HCT116 (cell line): ENCODE results near the gene PRKCZ. TPM values are rescaled to one million over a fixed set of nuclear protein-coding genes. Genes with fewer than 3 reads are reported as not detected.

ENCODE experiments used
- ATAC-seq: fragments of 200-7000 bp; cut with Tn5 transposase; 2 replicates; pipeline ENCODE4 v1.9.1; 2020; ENCODE audit warnings: mild to moderate bottlenecking, moderate library complexity
- BruUV-seq: library from RNA; stranded (reverse); fragments of 400-500 nt; replicated peaks from 2 replicates; lab custom pipeline; 2021; lab: Mats Ljungman, UMichigan
- CTCF ChIA-PET: fragments of 300-600 bp; sonication (Branson Sonifier 250); formaldehyde crosslinking; loops from one replicate; lab custom pipeline; 2021; ENCODE audit warnings: antibody characterized with exemption; lab: Charles Lee
- POLR2A ChIA-PET: fragments of 300-600, 350-600 bp; sonication (Branson Sonifier 250); formaldehyde crosslinking; loops from one replicate; lab custom pipeline; 2021; ENCODE audit warnings: antibody characterized with exemption; lab: Charles Lee
- RAD21 ChIA-PET, 2 experiments: fragments of 300-600 bp; sonication (Branson Sonifier 250); formaldehyde crosslinking; loops; one replicate each; lab custom pipeline; 2023; ENCODE audit warnings: low total read pairs in 2 of 2; ENCODE audit not compliant: uncharacterized antibody in 2 of 2, unreplicated experiment in 2 of 2, low non-redundant PET in 1 of 2; lab: Charles Lee
- DNase-seq: peaks from one replicate; pipeline ENCODE4 v3.0.0-alpha.2; 2010; ENCODE audit warnings: low read depth, low spot score
- H2AFZ ChIP-seq: fragments of 200-600 bp; shearing (Covaris generic), sonication (generic); 2 replicates; pipeline ENCODE4 v1.6.1; 2017; ENCODE audit warnings: low read depth, mixed run types, mixed read lengths, antibody characterized with exemption, low read length; ENCODE audit not compliant: poor library complexity, severe bottlenecking
- H3K27ac ChIP-seq: 2 replicates; pipeline ENCODE4 v1.5.1; 2012; ENCODE audit warnings: low read depth, low read length
- H3K27me3 ChIP-seq: fragments of 200-600 bp; sonication (generic); 2 replicates; pipeline ENCODE4 v1.6.1; 2016; ENCODE audit warnings: mixed run types, low read length, mixed read lengths; ENCODE audit not compliant: insufficient read depth
- H3K36me3 ChIP-seq, 2 experiments: fragments of 200-500 bp in 1 of 2; fragments of 200-600 bp in 1 of 2; sonication (Bioruptor generic) in 1 of 2; sonication (generic) in 1 of 2; 2 replicates each; pipeline versions ENCODE4 v1.5.1 to v1.6.1; 2014 to 2016; ENCODE audit warnings: low read length in 2 of 2, inconsistent platforms in 1 of 2, mixed read lengths in 1 of 2, mixed run types in 1 of 2; ENCODE audit not compliant: insufficient read depth in 2 of 2, control insufficient read depth in 1 of 2
- H3K4me1 ChIP-seq, 2 experiments: fragments of 200-600 bp in 1 of 2; sonication (generic) in 1 of 2; 2 replicates each; pipeline versions ENCODE4 v1.5.1 to v1.6.1; 2012 to 2017; ENCODE audit warnings: low read length in 2 of 2, inconsistent platforms in 1 of 2, mild to moderate bottlenecking in 1 of 2, mixed read lengths in 1 of 2, mixed run types in 1 of 2, moderate library complexity in 1 of 2; ENCODE audit not compliant: insufficient read depth in 2 of 2, control insufficient read depth in 1 of 2
- H3K4me2 ChIP-seq: fragments of 200-600 bp; sonication (generic); 2 replicates; pipeline ENCODE4 v1.6.1; 2017; ENCODE audit warnings: mixed run types, low read length, mixed read lengths
- H3K4me3 ChIP-seq, 2 experiments: fragments of 200-600 bp in 1 of 2; sonication (generic) in 1 of 2; replicated peaks in 1 of 2; 2 replicates each; pipeline ENCODE4 v1.5.1; 2011 to 2016; ENCODE audit warnings: low read length in 2 of 2, control low read depth in 1 of 2, low read depth in 1 of 2, mild to moderate bottlenecking in 1 of 2, mixed read lengths in 1 of 2, mixed run types in 1 of 2
- H3K79me2 ChIP-seq: fragments of 200-600 bp; sonication (generic); 2 replicates; pipeline ENCODE4 v1.6.1; 2017; ENCODE audit warnings: mild to moderate bottlenecking, mixed run types, low read length, moderate library complexity, mixed read lengths; ENCODE audit not compliant: insufficient read depth
- H3K9ac ChIP-seq: fragments of 200-600 bp; sonication (generic); 2 replicates; pipeline ENCODE4 v1.6.1; 2016; ENCODE audit warnings: low read length, mixed read lengths
- H3K9me2 ChIP-seq: fragments of 200-600 bp; sonication (generic), shearing (Covaris generic); 2 replicates; pipeline ENCODE4 v1.6.1; 2017; ENCODE audit warnings: mixed run types, mild to moderate bottlenecking, moderate library complexity; ENCODE audit not compliant: insufficient read depth
- H3K9me3 ChIP-seq, 2 experiments: fragments of 200-500 bp in 1 of 2; fragments of 200-600 bp in 1 of 2; sonication (Bioruptor generic) in 1 of 2; sonication (generic) in 1 of 2; 2 replicates each; pipeline ENCODE4 v1.6.1; 2014 to 2017; ENCODE audit warnings: low read length in 2 of 2, mixed read lengths in 2 of 2, inconsistent platforms in 1 of 2, low read depth in 1 of 2, mild to moderate bottlenecking in 1 of 2, mixed run types in 1 of 2, moderate library complexity in 1 of 2; ENCODE audit not compliant: control insufficient read depth in 1 of 2, insufficient read depth in 1 of 2
- H4K20me1 ChIP-seq: fragments of 200-600 bp; sonication (generic), shearing (Covaris generic); 2 replicates; pipeline ENCODE4 v1.6.1; 2017; ENCODE audit warnings: mixed run types, mild to moderate bottlenecking, moderate library complexity; ENCODE audit not compliant: insufficient read depth
- CBX3 ChIP-seq: IDR thresholded peaks from 2 replicates; pipeline ENCODE4 v1.6.1; 2012; ENCODE audit warnings: low read depth
- JUND ChIP-seq: IDR thresholded peaks from 2 replicates; pipeline ENCODE4 v1.6.1; 2012
- POLR2AphosphoS5 ChIP-seq: IDR thresholded peaks from 2 replicates; pipeline ENCODE4 v1.6.1; 2011; ENCODE audit warnings: mild to moderate bottlenecking, low read depth, low read length, moderate library complexity
- REST ChIP-seq: IDR thresholded peaks from 2 replicates; pipeline ENCODE4 v1.6.1; 2012; ENCODE audit warnings: low read depth
- SIN3A ChIP-seq: IDR thresholded peaks from 2 replicates; pipeline ENCODE4 v1.6.1; 2012; ENCODE audit warnings: low read depth
- SP1 ChIP-seq: IDR thresholded peaks from 2 replicates; pipeline ENCODE4 v1.6.1; 2012; ENCODE audit warnings: low read depth
- TCF7L2 ChIP-seq: IDR thresholded peaks from 2 replicates; pipeline ENCODE4 v1.7.0; 2011; ENCODE audit warnings: borderline replicate concordance, inconsistent platforms; ENCODE audit not compliant: insufficient read depth, insufficient read length; ENCODE audit errors: extremely low read depth
- intact Hi-C: fragments of 100-400 bp; cut with micrococcal nuclease; formaldehyde crosslinking; loops from 2 replicates; pipeline ENCODE4 v1.10.0; 2022
- total RNA-seq: library from RNA; stranded (reverse); gene quantifications from one replicate; pipeline ENCODE4 v1.2.1, GENCODE V29; 2021; ENCODE audit not compliant: unreplicated experiment
- TF ChIP-seq, protein P1 (sequence below): IDR thresholded peaks from 2 replicates; pipeline ENCODE4 v1.6.1; 2012

The PRKCZ gene
- total RNA-seq, 1 experiment from 2014 or later = 46.8 TPM

GRCh38 chr1:2184531-2184930 is 134.3 kb downstream of the PRKCZ start:
- peaks cover 3 to 5% of the 10 kb centered on the region in 2 experiments; a peak in 1 of 4 replicates for H3K36me3 ChIP-seq
- no TSS peak for BruUV-seq
- H3K9ac ChIP-seq = no peak overlapping the region
- H3K9me2 ChIP-seq = no peaks in the 10 kb centered on the region
- no peaks in the 10 kb centered on the region for H3K9me3 ChIP-seq
- no peak for ATAC-seq
- H4K20me1 ChIP-seq = no peaks in the 10 kb centered on the region
- no peak overlapping the region for H2AFZ ChIP-seq
- DNase-seq = no peak
- TF ChIP-seq SIN3A (no peak), REST (no peak), POLR2AphosphoS5 (no peak), CBX3 (no peak), JUND (no peak), TCF7L2 (no peak), SP1 (no peak)
- TF ChIP-seq, protein P1, sequence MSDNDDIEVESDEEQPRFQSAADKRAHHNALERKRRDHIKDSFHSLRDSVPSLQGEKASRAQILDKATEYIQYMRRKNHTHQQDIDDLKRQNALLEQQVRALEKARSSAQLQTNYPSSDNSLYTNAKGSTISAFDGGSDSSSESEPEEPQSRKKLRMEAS = no peak
- CTCF ChIA-PET = no interaction called here
- peaks cover 5 to 12% of the 10 kb centered on the region in 2 experiments for H3K4me1 ChIP-seq
- no peaks in the 10 kb centered on the region for H3K79me2 ChIP-seq
- no peak overlapping the region for H3K4me2 ChIP-seq
- no peak overlapping the region for H3K27ac ChIP-seq
- no peak overlapping the region for H3K4me3 ChIP-seq
- RAD21 ChIA-PET = no interaction called here
- POLR2A ChIA-PET = no interaction called here
- H3K27me3 ChIP-seq = no peaks in the 10 kb centered on the region
- intact Hi-C loops = no loop called here
